ENCODE measurements around the gene SPN.
"Not testable (repeated sequence)": the region's sequence is repeated elsewhere in the genome, so short reads cannot be mapped to it uniquely, and the experiment has no call there.

The SPN gene, protein sequence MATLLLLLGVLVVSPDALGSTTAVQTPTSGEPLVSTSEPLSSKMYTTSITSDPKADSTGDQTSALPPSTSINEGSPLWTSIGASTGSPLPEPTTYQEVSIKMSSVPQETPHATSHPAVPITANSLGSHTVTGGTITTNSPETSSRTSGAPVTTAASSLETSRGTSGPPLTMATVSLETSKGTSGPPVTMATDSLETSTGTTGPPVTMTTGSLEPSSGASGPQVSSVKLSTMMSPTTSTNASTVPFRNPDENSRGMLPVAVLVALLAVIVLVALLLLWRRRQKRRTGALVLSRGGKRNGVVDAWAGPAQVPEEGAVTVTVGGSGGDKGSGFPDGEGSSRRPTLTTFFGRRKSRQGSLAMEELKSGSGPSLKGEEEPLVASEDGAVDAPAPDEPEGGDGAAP

DNA sequence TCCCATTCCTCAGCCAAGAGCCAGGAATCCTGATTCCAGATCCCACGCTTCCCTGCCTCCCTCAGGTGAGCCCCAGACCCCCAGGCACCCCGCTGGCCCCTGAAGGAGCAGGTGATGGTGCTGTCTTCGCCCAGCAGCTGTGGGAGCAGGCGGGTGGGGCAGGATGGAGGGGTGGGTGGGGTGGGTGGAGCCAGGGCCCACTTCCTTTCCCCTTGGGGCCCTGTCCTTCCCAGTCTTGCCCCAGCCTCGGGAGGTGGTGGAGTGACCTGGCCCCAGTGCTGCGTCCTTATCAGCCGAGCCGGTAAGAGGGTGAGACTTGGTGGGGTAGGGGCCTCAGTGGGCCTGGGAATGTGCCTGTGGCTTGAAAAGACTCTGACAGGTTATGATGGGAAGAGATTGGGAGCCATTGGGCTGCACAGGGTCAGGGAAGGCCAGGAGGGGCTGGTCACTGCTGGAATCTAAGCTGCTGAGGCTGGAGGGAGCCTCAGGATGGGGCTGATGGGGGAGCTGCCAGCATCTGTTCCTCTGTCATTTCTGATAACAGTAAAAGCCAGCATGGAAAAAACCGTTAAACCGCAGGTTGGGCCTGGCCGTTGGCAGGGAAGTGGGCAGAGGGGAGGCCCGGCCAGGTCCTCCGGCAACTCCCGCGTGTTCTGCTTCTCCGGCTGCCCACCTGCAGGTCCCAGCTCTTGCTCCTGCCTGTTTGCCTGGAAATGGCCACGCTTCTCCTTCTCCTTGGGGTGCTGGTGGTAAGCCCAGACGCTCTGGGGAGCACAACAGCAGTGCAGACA, at the start of gene SPN:
Gene SPN, plus strand, starts transcription at position 232 of the 791 bp plus-strand sequence. Its CDS starts 482 bp downstream, at position 714.
- DNase-seq = peak; percentile 6 to 54

DNA sequence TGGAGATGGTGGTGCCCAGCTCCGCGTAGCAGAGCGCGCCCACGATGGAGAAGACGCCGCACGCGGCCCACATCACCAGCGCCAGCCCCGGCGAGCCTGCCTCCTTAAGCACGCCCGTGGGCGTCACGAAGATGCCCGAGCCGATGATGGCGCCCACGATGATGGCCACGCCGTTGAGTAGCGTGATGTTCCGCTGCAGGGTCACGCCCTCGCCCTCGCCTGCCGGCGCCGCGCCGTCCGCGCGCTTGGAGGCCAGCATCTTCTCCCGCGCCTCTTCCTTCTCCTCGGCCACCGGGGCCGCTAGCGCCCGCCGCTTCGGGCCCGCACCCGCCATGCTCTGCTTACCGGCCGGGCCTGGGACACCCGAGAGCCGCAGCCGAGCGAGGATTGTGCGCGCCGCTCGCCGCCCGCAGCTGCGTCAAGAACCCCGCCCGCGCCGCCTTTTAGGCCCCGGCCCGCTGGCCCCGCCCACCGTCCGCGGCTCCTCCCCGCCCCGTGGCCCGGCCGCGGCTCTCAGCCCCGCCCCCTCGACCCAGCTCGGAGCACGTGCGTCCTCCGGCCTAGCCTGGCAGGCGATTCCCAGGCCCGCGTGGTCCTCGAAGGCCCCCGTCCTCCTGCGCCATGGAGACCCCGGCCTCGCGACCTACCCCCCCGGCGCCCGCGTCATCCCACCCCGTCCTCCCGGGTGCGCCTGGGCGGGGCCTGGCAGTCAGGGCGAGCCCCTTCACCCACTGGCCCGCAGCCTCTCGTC, 49.6 kb upstream of the SPN start:
- peak; percentile 89 to 93 for DNase-seq

DNA sequence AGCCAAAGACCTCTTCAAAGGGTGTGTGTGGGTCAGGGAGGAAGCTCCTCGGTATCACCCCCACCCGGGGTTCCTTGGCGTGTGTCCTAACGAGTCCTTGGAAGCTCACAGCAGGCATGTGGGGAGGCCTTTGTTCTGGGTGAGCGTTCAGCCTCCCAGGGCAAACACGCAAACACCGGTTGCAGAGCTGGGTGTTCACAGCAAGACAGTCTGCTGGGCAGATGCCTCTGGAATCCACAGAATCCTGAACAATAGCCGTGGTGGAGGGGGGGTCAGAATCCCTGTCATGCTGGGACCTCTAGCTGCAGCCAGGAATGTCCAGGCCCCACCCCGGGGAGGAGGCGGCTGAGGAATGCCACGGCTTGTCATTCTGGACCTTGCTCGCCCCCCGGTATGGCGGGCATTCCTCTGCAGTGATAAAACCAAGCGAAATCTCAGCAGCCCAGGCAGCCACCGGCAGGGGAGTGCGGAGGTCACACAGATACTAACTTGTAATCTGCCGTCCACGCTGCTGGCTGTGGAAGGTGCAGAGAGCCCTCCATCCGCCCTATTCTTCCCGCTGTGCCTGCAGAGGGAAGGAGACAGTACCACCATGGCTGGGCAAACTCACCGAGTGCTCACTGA, 48.2 kb upstream of the SPN start:
- not testable (repeated sequence) for DNase-seq

DNA sequence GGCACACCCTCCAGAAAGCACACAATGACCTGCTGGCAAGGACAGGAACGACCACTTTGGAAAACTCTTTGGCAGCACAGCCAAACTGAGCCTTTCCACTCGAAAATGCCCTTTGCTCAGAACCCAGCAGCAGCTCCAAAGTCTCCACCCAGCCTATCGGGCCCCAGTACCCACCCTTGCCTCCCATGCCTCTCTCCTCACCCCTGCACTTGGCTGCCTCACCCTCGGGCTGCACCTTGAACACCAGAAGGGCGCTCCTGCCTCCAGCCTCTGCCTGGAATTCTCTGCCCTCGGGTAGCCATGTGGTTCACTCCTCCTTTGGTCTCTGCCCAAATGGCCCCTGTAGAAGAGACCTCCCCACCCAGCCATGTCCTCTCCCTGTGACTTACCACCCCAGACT, 46.9 kb upstream of the SPN start:
- not testable (repeated sequence) for DNase-seq

DNA sequence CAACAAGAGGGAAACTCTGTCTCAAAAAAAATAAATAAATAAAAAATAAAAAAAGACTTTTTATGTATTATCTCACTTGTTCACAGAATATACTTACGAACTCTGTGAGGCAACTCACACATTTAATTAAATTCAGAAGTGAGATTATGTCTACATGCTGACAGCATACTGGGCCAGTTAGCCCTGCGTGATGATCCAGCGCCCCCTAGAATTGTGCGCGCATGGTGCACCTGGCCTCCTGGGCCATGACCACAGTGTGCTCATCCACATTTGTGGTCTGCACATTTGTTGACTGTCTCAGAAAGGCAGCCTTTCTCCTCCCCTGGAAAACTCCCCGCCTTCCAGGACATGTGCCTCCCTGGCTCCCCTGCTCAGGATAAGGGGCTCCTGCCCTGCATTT, 42.5 kb upstream of the SPN start:
- DNase-seq = peak in 1 of 2 donors; percentile 58

DNA sequence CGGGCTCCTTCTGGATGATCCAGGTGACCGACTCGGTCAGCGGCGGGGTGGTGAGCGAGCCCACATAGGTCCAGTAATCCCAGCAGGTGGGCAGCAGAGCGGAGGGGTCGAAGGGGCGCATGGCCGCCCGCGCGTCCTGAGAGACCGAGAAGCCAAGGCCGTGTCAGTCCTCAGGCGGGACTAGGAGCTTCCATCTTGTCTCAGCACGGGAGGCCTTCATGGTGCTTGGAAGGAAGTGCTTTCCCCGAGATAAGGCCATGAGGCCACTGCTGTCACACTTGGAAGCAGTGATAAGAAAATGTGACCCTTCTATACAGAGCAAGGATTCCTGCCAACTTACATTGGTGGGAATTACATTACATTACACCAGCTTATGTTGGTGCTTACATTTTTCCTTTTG, 40.3 kb upstream of the SPN start:
- DNase-seq = not testable (repeated sequence)

DNA sequence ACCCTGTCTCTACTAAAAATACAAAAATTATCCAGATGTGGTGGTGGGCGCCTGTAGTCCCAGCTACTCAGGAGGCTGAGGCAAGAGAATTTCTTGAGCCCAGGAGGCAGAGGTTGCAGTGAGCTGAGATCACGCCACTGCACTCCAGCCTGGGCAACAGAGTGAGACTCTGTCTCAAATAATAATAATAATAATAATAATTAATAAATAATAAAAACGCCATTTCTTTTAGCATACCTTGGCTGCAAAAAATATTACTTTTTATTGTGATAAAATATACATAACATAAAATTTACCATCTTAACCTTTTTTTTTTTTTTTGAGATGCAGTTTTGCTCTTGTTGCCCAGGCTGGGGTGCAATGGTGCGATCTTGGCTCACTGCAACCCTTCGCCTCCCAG, 39.8 kb upstream of the SPN start:
- not testable (repeated sequence) for DNase-seq

DNA sequence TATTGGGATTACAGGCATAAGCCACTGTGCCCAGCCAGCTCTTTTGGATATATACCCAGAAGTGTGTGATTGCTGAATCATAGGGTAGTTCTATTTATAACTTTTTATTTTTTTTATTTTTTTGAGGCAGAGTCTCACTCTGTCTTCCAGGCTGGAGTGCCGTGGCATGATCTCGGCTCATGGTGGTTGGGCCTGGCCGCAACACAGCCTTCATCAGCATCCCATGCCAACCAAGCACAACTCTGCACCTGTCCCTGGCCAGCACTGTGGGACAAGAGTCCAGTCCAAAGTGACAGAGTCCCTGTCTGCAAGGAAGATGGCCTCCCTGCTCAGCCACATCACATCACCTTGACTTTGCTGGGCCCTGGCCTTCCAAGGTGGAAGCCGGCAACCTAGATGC, 37.9 kb upstream of the SPN start:
- not testable (repeated sequence) for DNase-seq

DNA sequence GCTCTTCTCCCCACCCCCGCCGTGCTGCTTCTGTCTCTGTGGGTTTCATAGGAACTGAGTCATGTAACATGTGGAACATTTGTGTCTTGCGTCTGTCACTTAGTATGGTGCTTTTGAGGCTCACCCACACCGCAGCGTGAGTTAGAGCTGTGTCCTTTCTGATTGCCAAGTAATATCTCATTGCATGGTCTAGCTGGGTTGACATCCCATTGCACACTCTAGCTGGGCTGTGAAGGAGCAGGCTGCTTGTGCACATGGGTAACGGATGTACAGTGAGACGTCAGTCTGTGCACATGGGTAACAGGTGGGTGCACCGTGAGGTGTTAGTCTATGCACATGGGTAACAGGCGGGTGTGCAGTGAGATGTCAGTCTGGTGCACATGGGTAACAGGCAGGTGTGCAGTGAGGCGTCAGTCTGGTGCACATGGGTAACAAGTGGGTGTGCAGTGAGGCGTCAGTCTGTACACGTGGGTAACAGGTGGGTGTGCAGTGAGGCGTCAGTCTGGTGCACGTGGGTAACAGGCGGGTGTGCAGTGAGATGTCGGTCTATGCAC, 36.2 kb upstream of the SPN start:
- DNase-seq = peak; percentile 40 to 53

DNA sequence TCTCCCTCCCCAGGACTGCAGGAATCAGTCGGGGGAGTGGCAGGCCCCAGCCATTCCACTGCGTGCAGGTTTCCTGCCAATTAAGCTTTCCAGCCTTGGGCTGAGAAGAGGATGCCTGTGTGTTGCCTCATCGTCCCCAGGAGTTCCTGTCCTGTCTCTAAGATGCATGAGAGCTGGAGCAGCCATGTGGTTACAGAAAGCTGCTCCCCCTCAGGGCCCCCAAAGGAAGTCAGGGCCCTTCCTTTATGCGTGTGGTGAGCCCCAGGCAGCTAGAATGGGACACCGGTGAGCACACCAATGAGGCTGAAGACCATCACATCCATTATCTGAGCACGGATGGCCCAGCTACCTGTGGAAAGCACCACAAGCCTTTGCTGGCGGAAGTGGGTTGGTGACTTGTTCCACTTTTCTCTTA, 35.4 kb upstream of the SPN start:
- peak in 1 of 2 donors; percentile 34 for DNase-seq

DNA sequence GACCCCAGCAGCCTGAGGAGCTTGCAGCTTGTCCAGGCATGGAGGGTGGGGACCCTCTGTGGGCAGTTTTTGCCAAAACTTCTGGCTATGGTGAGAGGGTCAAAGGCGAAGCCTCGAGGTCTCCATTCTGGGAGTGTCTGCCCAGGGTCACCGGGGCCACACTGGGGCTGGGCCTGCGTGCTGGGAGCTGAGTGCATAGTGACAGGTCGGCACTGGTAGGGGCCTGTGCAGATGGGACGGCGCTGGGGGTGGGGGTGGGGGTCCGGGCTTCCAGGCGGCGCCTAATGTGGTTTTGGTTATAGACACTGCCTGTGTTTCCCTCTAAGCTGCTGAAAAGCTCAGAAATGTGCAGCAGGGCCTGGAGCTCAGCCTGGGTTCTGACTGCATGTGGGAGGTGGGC, 34.3 kb upstream of the SPN start:
- DNase-seq = not testable (repeated sequence)

DNA sequence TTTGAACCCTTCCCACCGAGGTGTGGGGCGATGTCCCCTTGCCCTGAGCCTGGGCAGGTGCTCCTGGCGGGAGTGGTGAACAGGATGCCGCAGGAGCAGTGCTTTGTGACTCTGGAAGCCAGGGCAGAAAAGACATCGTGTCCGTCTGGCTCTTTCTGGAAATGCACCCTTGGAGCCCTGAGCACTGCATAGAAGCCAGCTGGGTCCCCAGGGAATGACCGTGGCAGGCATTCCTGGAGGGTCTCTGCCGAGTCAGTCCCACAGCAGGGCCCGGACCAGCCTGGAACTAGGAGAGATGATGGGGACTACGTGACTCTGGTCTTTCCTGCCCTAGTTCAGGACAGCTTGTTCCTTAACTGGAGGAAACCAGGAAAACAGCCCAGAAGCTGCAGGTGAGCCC, 33.7 kb upstream of the SPN start:
- not testable (repeated sequence) for DNase-seq

DNA sequence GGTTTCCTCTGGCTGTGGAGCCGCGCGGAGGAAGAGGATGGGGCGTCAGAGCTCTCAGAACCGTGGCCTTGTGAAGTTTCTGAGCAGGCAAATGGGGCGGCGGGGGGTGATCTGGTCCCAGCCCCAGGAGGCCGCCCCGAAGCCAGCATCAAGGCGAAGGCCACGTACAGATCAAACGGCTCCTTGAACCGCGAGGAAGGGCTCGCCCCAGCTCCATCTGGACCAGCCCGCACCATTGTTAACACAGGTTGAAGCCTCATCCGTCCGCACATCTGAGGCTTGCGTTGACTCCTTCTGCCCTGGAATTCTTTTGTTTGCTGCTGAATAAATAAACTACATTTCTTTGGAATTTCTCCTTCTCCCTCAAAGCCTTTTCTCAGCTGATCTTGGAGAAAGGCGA, 31.4 kb upstream of the SPN start:
- DNase-seq = not testable (repeated sequence)

DNA sequence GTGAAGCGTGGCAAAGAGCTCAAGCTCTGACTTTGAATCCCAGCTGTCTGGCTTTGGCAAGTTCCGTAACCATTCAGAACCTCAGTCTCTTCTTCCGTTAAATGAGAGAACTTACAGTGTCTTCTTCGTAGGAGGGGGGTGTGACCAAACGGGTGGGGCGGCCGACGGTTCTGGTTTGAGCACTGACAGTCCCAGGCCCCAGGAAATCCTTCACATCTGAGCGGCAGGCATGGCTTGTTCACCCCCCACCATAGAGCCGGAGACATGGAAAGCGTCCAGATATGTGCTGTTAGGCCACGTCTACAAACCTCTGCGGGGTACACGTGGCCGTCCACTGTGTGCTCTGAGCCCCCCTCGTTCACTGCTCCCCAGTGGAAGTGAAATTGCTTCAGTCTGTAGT, 27.1 kb upstream of the SPN start:
- not testable (repeated sequence) for DNase-seq

DNA sequence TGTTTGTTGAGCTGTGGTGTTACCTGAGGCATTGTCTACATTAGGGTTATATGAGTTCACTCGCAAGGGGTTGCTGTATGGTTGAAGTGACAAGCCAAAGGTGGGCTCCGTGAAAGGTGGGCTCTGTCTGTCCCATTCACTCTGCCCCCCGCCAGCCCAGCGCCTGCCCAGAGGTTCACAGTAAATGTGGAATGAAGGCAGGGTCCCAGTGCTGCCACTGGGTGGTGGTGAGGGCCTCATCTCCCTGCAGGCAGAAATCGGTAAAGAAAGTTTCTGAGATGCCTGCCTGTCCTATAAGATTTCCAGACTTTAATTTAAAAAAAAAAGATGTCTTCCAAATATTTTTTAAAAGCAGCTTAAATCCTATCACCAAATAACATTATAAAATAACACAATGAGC, 26.7 kb upstream of the SPN start:
- DNase-seq = not testable (repeated sequence)

DNA sequence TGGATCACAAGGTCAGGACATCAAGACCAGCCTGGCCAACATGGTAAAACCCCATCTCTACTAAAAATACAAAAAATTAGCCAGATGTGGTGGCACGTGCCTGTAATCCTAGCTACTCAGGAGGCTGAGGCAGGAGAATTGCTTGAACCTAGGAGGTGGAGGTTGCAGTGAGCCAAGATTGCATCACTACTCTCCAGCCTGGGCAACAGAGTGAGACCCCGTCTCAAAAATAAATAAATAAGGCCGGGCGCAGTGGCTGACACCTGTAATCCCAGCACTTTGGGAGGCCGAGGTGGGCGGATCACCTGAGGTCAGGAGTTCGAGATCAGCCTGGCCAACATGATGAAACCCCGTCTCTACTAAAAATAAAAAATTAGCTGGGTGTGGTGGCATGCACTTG, 24.3 kb upstream of the SPN start:
- not testable (repeated sequence) for DNase-seq

DNA sequence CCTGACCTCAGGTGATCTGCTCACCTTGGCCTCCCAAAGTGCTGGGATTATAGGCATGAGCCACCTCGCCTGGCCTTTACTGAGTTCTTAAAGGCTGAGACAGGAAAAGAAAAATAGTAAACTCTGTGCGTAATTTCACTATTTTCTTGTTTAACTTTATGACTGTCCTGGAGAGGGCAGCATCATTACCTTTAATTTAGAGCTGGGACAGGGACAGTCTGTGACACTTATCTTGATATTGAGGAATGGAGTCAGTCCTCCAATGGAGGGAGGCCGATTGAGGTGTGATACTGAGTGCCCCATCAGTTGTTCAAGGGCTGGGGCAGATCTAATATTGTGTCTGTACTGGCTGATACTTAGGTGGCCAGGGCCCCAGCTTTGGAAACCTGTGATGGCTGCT, 21.5 kb upstream of the SPN start:
- peak in 1 of 2 donors; percentile 59 for DNase-seq

DNA sequence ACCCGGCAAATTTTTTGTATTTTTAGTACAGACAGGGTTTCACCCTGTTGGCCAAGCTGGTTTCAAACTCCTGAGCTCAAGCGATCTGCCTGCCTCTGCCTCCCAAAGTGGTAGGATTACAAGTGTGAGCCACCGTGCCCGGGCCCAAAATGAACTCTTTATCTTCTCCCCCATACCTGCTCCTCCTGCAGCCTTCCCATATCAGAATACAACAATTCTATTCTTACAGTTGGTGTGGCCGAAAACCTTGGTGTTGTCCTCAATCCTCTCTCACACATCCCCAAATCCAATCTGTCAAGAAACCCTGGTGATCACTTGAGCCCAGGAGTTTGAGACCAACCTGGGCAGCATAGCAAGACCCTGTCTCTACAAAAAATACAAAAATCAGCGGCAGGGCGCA, 19.5 kb upstream of the SPN start:
- DNase-seq = no peak

DNA sequence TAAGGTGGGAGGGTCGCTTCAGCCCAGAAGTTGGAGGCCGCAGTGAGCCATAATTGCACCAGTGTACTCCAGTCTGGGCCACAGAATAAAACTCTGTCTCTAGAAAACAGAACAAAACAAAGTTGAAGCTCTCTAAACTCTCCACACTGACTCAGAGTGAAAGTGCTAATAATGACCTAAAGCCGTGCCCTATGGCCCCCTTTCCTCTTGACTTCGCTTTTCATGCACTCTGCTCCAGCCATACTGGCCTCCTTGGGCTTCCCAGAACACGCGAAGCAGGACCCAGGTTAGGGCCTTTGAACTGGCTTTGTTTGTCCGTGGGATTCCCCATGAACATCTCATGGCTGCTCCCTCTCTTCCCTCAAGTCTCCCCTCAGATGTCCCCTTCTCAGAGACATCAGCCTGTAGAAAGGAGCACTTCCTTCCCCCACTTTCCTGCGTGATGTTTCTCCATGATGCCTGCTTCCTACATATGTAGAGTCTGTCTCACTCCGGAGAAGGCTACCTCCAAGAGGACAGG, 18.6 kb upstream of the SPN start:
- DNase-seq = no peak

DNA sequence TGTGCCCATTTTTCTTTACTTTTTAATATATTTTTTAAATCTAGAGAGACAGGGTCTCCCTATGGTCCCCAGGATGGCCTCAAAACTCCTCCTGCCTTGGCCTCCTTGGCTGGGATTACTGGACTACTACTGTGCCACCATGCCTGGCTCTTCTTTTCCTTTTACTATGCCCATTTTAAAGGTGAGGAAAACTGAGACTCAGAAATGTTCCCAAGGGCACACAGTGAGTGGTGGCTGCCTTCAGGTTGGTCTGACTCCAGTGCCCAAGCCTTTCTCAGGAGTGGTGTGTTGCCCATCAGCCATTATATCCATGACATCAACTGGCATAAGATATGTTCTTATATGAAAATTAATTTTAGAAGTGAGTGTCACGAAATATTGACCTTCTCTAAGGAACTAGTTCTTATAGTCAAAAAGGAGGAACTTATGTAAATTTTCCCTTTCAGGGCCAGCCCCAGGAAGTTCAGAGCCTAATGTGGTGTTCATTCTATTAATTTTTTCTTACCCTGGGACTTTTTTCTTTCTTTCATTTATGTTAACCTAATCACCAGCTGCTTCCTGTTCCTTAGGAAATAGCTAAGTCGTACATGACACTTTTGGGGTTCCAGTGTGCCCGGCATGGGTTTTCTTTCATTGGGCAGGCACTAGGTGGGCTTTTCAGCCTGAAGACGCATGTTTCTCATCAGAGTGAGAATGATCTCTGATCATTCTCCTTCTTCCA, 17.9 kb upstream of the SPN start:
- no peak for DNase-seq

DNA sequence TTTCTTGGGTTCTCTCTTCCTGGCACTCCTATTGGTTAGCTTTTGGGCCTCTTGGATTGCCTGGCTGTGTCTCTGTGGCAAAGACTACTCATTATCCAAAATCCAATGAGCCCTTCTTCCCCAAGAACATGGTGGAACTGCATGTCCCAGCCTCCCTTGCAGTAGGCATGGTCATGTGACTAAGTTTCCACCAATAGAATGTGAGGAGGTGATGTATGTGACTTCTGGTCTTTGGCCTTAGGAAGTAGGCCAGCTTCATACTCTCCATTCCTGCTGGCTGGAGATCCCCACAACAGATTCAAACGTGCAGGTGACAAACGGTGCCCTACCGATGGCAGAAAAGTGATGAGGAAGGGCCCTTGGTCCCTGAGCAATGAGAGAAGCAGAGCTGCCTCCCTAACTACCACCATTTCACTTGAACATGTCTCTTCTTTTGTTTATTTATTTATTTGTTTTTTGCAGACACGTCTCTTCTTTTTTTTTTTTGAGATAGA, 17.3 kb upstream of the SPN start:
- DNase-seq = peak; percentile 41 to 43

Data from CD4-positive, alpha-beta T cell treated with Interferon alpha-2 for 1 hour (primary cell).